Gastroesophageal sphincter (tissue), 3 donors: Measurements from ENCODE around the gene CCDC27.

Experiments used
- EP300 ChIP-seq: sonication (generic); formaldehyde crosslinking; IDR thresholded peaks from one replicate; pipeline ENCODE4 v1.6.1; 2017; ENCODE audit warnings: antibody characterized with exemption, mild to moderate bottlenecking
- POLR2A ChIP-seq, 2 donors: fragments of 450-650 bp; IDR thresholded peaks; one replicate each; pipeline ENCODE4 v1.6.1; 2017; ENCODE audit warnings: antibody characterized with exemption in 2 of 2, mild to moderate bottlenecking in 2 of 2, moderate library complexity in 1 of 2
- POLR2AphosphoS5 ChIP-seq: sonication (generic); formaldehyde crosslinking; IDR thresholded peaks from one replicate; pipeline ENCODE4 v1.6.1; 2017; ENCODE audit warnings: antibody characterized with exemption
- TF ChIP-seq, protein P1 (sequence below), 4 experiments: fragments of 200-600 bp in 2 of 4; fragments of 450-650 bp in 2 of 4; sonication (generic) in 1 of 4; IDR thresholded peaks; one replicate each; pipeline ENCODE4 v1.5.1; 2017 to 2019; ENCODE audit warnings: antibody characterized with exemption in 4 of 4, mild to moderate bottlenecking in 2 of 4, moderate library complexity in 2 of 4

DNA sequence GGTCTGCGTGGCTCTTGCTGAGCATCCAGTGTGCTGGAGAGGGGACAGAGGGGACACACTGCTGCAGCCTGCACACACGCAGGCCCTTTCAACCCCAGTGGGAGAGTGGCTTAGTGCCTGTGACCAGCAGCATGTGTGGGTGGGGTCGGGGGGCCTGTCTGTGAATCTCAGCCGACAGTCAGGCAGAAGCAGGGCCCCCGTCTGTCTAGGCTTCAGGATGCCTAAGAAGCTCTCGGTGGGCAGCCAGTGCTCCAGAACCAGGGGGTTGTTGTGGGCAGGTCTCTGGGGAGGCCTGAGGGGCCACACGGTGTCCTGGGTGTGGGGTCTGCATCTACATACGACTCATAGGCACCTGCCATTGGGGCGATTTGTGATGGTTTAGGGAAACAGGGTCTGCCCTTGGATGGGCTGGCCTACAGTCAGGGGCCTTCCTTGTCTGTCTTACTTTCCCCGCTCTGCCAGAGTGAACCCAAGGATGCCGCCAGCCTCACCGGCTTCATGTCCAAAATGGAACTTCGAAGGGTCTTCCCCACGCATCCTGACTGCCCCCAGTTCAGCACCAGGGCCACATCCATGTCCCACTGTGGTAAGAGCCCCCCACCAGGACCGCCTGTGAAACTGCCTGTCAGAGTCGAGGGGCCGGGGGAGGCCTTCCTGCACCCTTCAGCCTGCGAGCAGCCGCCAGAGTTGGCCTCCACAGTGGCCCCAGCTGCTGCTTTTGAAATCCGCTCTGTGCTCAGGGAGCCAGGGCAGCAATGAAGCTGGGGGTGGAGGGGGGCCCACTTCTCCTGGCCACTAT, 1.6 kb downstream of the CCDC27 start:
- TF ChIP-seq POLR2A (IDR thresholded peaks at IDR 0.05), result no peak
- TF ChIP-seq POLR2AphosphoS5, result no peak
- TF ChIP-seq, protein P1, sequence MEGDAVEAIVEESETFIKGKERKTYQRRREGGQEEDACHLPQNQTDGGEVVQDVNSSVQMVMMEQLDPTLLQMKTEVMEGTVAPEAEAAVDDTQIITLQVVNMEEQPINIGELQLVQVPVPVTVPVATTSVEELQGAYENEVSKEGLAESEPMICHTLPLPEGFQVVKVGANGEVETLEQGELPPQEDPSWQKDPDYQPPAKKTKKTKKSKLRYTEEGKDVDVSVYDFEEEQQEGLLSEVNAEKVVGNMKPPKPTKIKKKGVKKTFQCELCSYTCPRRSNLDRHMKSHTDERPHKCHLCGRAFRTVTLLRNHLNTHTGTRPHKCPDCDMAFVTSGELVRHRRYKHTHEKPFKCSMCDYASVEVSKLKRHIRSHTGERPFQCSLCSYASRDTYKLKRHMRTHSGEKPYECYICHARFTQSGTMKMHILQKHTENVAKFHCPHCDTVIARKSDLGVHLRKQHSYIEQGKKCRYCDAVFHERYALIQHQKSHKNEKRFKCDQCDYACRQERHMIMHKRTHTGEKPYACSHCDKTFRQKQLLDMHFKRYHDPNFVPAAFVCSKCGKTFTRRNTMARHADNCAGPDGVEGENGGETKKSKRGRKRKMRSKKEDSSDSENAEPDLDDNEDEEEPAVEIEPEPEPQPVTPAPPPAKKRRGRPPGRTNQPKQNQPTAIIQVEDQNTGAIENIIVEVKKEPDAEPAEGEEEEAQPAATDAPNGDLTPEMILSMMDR (IDR thresholded peaks at IDR 0.05), result no peak
- TF ChIP-seq EP300, result no peak
